Measurements from ENCODE around the gene MAP6D1. TPM values are rescaled to one million over a fixed set of nuclear protein-coding genes. Genes with fewer than 3 reads are reported as not detected.

MAP6D1 gene
- total RNA-seq: 0.79 and 0.90 TPM in 2 replicates

GRCh38 chr3:183825456-183826161 lies at the start of gene MAP6D1:
TSS of gene MAP6D1 (minus strand) at chr3:183825577. CDS start at chr3:183825547, 30 bp downstream.
- DNase-seq (ENCODE audit: low read depth) (peak; percentile 19), FAIRE-seq (no peak)
- peak; percentile 37 for TF ChIP-seq CTCF (IDR thresholded peaks at IDR 0.05; ENCODE audit: insufficient read depth, low read length, severe bottlenecking)
- H3K4me3 ChIP-seq (ENCODE audit: low read depth, low read length): peak within 1 kb of the TSS; percentile 46
- peaks cover 5% of the 10 kb centered on the region for H3K36me3 ChIP-seq (ENCODE audit: control insufficient read depth, insufficient read depth, low read length)
- H3K27me3 ChIP-seq (ENCODE audit: control insufficient read depth, insufficient read depth, low read length): no peaks in the 10 kb centered on the region

- Histone ChIP-seq H3K36me3 (ENCODE audit: control insufficient read depth, insufficient read depth, low read length) (no peaks in the 10 kb centered on the region), H3K4me3 (ENCODE audit: low read depth, low read length) (no peak overlapping the region), H3K27me3 (ENCODE audit: control insufficient read depth, insufficient read depth, low read length) (no peaks in the 10 kb centered on the region)
- FAIRE-seq: no peak
- no peak for TF ChIP-seq CTCF (IDR thresholded peaks at IDR 0.05; ENCODE audit: insufficient read depth, low read length, severe bottlenecking)
- DNase-seq (ENCODE audit: low read depth): no peak
These were observed 48.5 kb upstream of the MAP6D1 start for GRCh38 chr3:183873914-183874313.

GRCh38 chr3:183871541-183871940 lies 46.2 kb upstream of the MAP6D1 start:
- H3K4me3 ChIP-seq (ENCODE audit: low read depth, low read length): no peak overlapping the region
- H3K27me3 ChIP-seq (ENCODE audit: control insufficient read depth, insufficient read depth, low read length): no peaks in the 10 kb centered on the region
- TF ChIP-seq CTCF (IDR thresholded peaks at IDR 0.05; ENCODE audit: insufficient read depth, low read length, severe bottlenecking): no peak
- FAIRE-seq (no peak), DNase-seq (ENCODE audit: low read depth) (peak; percentile 69)
- H3K36me3 ChIP-seq (ENCODE audit: control insufficient read depth, insufficient read depth, low read length): peaks cover 5% of the 10 kb centered on the region

GRCh38 chr3:183870563-183870962 lies 45.2 kb upstream of the MAP6D1 start:
- H3K27me3 ChIP-seq (ENCODE audit: control insufficient read depth, insufficient read depth, low read length): no peaks in the 10 kb centered on the region
- no peak for FAIRE-seq
- peaks cover 5% of the 10 kb centered on the region for H3K36me3 ChIP-seq (ENCODE audit: control insufficient read depth, insufficient read depth, low read length)
- TF ChIP-seq CTCF (IDR thresholded peaks at IDR 0.05; ENCODE audit: insufficient read depth, low read length, severe bottlenecking): no peak
- no peak overlapping the region for H3K4me3 ChIP-seq (ENCODE audit: low read depth, low read length)
- DNase-seq (ENCODE audit: low read depth): no peak

- DNase-seq (ENCODE audit: low read depth): no peak
- no peak overlapping the region for H3K4me3 ChIP-seq (ENCODE audit: low read depth, low read length)
- no peak for FAIRE-seq
- TF ChIP-seq CTCF (IDR thresholded peaks at IDR 0.05; ENCODE audit: insufficient read depth, low read length, severe bottlenecking): no peak
- H3K36me3 ChIP-seq (ENCODE audit: control insufficient read depth, insufficient read depth, low read length): peaks cover 9% of the 10 kb centered on the region
- no peaks in the 10 kb centered on the region for H3K27me3 ChIP-seq (ENCODE audit: control insufficient read depth, insufficient read depth, low read length)
These were observed 43.4 kb upstream of the MAP6D1 start for GRCh38 chr3:183868796-183869195.

GRCh38 chr3:183862610-183863009 lies 37.2 kb upstream of the MAP6D1 start:
- no peak for FAIRE-seq
- Histone ChIP-seq H3K27me3 (ENCODE audit: control insufficient read depth, insufficient read depth, low read length) (no peaks in the 10 kb centered on the region), H3K4me3 (ENCODE audit: low read depth, low read length) (no peak overlapping the region), H3K36me3 (ENCODE audit: control insufficient read depth, insufficient read depth, low read length) (peaks cover 15% of the 10 kb centered on the region)
- no peak for TF ChIP-seq CTCF (IDR thresholded peaks at IDR 0.05; ENCODE audit: insufficient read depth, low read length, severe bottlenecking)
- DNase-seq (ENCODE audit: low read depth): no peak

Data from bronchial epithelial cell (primary cell).